RPMI7951 (cell line): Measurements from ENCODE around the gene SNX9. TPM values are rescaled to one million over a fixed set of nuclear protein-coding genes. Genes with fewer than 3 reads are reported as not detected.
"Not testable (repeated sequence)": the region's sequence is repeated elsewhere in the genome, so short reads cannot be mapped to it uniquely, and the experiment has no call there.

Experiments used
- DNase-seq: peaks from one replicate; pipeline ENCODE4 v3.0.0-alpha.2; 2012; ENCODE audit warnings: low read depth
- total RNA-seq: library from RNA; depleted of rRNA; stranded (reverse); fragments of >200 nt; shearing (Covaris generic); gene quantifications from 2 replicates; pipeline ENCODE4 v1.2.3, GENCODE V29; 2014

The SNX9 gene
- total RNA-seq, 1 experiment from 2014 or later = 36.8 TPM

DNA sequence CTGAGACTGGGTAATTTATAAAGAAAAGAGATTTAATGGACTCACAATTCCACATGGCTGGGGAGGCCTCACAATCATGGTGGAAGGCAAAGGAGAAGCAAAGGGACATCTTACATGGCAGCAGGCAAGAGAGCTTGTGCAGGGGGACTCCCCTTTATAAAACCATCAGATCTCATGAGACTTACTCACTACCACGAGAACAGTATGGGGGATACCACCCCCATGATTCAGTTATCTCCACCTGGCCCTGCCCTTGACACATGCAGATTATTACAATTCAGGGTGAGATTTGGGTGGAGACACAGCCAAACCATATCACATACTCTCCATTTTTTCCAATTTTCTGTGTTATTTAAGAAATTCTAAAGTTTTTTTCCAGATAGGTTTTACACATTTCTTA lies 35.6 kb downstream of the SNX9 start:
- not testable (repeated sequence) for DNase-seq

DNA sequence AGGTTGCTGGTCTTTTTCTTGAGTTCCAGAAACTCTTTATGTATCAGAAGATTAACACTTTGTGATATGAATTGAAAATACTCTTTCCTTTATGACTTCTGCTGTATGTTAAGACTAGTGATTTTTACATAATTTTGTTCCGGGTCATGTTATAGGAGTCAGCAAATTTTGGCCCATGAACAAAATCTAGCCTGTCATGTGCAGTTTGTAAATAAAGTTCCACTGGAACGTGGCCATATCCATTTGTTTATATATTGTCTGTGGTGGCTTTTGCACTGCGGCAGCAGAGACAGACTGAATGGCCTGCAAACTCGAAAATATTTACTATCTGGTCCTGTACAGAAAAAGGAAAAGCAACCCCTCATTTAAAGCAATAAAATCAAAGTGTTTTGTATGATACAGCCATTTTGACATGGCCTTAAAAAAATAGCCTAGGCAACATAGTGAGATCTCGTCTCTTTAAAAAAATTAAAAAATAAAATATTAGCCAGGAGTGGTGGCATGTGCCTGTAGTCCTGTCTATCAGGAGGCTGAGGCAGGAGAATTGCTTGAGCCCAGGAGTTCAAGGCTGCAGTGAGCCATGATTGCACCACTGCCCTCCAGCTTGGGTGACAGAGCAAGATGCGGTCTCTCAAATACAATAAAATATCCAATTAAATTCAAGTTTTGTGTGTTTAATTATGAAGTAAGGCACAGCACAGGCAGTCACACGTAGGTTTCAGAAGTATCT lies 36.9 kb downstream of the SNX9 start:
- no peak for DNase-seq

DNA sequence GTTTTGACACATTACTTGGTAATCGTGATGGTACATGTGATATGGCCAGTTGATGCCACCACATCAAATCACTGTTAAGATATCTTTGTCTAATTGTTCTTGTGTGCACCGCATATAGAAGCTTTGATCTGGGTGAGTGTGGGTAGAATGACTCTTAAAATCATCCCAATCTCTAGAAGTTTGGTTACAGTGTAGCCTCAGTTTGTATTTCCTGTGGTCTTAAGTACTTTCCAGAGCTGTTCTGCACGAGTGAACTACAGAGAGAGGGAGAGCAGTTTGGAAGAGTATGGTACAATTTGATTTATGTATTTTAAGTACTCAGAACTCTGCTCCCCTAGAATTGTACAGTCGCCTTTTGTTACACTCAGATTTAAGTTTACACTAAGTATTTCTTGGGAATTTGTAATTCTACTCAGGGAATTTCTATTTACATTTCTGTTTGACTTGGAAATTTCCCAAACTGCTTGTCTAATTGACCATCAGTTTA lies 37.5 kb downstream of the SNX9 start:
- peak; percentile 27 for DNase-seq

DNA sequence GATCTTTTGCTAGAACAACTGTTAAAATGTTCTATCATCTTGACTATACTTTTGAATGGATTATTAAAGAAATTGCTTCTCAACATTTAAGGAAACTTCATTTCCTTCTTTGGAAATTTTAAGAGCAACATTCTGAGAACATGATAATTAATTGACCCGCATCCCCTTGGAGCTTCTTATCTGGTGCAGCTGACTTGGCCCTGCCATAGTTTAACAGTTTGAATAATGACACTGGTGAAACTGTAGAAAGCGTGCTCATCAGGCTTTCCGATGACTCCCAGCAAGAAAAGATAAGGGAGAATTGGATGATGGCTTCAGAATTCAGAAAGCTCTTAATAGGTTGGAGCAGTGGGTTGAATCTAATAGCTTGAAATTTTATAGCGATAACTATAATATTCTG lies 38.1 kb downstream of the SNX9 start:
- no peak for DNase-seq

DNA sequence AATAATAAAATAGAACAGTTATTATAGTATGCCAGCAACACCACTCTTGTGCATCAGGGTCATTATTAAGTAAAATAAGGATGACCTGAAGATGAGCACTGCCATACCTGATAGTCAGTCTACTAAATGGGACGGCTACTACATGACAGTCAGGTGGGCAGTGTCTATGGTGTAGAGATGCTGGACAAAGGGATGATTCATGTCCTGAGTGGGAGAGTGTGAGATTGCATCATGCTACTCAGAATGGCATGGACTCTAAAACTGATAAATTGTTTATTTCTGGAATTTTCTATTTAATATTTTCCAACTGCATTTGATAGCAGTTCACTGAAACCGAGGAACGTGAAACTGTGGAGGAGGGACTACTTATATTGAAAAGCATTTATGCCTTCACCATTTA lies 38.8 kb downstream of the SNX9 start:
- peak; percentile 47 for DNase-seq

DNA sequence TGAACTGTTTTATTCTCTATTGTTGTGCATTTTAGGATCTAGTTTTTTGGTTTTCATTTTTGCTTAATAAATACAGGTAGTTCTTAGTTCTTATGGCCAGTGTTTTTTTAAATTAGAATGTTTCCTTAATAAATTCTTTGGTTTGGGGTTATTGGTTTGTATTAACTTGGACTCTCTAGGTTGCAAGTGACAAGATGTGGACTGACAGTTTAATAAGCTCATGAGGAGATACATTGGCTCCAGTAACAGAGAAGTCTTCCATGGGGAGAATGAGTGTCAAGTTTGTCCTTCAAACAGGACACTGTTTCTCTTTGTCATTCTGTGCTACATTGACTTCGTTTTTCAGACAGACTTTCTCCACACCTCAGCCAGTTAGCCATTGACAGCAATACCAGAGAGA lies 39.7 kb downstream of the SNX9 start:
- DNase-seq = no peak

DNA sequence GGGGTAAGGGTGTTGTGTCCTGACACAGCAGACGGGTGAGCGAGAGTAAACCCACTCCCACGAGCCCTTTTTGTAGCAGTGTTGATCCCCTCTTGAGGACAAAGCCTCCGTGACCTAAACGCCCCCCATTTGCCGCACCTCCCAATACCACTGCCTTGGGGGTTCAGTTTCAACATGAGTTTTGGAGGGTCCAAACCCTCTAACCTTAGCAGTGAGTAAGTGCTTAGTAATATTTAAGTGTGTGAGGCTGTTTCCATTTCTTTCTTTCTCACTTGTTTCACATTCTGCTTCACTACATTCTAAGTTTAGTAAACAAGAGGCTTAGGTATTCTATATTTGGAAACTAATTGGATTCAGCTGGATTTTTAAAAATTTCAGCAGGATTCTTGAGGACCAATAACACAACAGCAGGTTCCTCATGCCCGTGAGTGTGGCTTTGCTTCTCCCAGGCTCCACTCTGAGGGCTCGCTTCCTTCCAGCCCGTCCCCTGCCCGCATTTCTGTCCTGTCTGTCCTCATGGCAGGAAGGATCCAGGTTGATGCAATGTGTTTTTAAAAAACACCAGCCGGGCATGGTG lies 41.2 kb downstream of the SNX9 start:
- no peak for DNase-seq

DNA sequence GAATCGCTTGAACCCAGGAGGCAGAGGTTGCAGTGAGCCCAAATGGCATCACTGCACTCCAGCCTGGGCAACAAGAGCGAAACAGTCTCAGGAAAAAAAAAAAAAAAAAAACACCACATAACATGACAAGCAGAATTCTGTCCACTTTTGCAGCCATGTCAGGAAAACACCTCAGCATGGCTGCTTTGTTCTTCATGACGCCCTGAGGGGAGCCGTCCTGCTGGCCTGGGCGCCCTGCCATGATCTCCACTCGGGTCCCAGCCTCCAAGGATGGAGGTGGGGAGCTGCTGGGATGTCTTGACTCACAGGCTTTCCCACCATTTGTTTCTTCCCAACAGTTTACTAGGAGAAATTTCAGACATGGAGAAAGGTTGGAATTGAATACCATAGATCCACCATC lies 42.2 kb downstream of the SNX9 start:
- DNase-seq = peak; percentile 78

DNA sequence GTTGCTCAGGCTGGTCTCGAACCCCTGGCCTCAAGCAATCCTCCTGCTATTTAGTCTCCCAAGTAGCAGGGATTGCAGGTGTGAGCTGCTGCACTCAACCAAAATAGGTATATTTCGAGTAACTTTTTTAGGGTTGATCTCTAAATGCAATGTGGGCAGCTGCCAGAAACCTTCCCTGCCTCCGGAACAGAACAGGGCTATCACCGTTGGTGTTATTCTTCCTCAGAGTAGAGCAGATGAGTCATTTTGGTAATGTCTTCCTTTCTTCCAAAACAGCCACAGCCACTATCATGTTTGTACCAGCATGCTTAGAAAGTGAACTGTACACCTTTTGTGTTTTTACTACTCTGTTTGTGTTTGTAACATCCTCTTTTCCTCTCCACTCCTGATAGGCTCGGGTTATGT lies 44.1 kb downstream of the SNX9 start:
- peak; percentile 68 for DNase-seq

DNA sequence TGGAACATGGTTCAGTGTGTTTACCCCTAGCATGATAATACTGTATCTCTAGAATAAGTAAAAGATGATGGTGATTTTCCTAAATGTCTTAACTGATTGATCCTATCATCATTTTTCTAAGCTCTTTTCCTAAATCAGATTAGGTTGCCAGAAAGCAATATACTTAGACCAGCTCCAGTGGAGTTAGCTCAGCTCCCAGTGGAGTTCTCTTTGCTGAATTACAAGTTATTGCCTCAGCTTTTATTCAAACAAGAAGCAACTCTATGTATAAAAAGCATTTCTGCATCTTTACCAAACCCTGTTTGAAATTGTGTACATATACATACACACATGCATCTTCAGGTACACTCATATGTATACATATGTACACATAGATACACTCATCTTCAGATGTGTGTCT lies 44.9 kb downstream of the SNX9 start:
- DNase-seq = no peak

DNA sequence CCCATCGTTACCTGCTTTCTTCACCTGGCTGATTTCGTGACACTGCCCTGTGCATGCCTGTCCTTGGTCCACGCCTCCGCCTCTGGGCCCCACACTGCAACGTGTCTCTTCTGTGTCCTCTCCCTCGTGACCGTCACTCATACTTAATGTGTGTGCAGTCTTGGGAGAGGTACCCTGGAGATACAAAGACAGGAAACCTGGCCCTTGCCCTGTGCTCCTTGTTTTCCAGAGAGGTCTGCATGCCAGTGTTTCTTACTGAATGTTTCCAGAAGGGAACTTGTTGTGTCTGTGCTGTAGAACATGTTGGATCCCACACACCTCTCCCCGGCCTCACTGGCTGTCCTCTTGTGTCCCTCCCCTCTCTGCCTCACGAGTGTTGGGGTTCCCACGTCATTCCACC lies 45.8 kb downstream of the SNX9 start:
- DNase-seq = no peak

DNA sequence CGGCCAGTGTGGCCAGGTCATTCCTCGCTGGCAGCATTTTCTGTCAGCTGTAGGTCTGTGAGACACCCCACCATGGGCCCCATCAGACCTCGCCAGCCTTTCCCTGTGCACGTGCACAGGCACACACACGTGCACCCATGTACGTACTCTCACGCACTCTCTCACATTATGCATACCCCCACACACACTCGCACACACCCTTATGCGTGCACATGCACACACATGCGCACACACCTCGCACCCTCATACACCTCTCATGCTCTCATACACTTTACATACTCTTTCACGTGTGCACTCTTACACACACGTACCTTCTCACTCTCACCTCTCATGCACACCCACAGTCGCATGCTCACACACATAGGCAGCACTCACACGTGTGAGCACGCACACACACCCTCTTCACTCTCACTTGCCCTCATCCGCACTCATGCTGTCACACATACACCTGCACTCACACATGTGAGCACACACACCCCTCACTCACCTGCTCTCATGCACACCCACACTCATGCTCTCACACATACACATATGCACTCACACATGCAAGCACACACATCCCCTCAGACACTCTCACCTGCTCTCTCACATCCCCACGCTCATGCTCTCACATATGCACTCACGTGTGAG lies 46.7 kb downstream of the SNX9 start:
- DNase-seq = no peak

DNA sequence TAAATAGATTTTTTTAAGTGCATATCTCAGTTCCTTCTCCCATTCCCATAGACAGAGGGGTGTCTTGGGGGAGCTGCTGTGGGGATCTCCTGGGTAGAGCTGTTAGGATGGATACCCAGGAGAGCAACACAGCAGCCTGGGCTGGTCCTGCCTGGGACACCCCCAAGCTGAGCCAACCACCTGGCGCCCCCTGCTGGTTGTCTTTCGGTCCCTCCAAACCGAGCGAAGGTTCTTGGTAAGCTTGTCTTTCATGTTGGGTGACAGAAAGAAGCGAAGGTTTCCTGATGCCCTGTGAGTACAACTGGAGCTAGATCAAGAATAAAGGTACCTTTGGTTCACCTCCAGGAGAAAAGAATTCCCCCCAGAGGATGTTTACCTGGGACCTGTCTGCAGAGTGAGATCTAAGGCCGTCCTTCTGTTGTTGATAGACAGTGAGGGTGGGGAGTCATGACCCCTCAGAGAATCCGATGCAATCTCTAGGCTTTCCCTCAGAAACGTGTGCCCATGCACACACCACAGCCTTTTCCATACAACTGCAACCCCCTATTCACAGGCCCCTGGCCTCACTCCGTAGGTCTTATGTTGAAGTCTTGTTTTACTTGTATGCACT lies 50.8 kb downstream of the SNX9 start:
- DNase-seq = peak; percentile 58

DNA sequence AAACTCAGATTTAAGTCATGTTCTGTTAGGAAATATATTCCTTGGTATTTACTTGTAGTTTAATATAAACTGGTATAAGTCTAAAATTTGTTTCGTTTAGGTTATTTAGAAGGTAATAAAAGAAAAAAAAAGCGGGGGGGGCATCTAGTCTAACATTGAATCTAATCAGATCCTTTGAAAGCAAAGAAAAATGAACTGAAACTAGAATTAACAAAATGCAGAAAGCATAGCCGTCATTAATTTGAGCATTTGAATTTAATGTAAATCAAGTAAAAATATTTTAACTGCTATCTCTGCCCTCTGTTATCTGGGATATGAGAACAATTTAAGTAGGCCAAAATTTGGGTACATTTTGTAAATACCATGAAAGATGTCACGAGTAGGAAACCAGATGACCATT lies 54.1 kb downstream of the SNX9 start:
- no peak for DNase-seq

DNA sequence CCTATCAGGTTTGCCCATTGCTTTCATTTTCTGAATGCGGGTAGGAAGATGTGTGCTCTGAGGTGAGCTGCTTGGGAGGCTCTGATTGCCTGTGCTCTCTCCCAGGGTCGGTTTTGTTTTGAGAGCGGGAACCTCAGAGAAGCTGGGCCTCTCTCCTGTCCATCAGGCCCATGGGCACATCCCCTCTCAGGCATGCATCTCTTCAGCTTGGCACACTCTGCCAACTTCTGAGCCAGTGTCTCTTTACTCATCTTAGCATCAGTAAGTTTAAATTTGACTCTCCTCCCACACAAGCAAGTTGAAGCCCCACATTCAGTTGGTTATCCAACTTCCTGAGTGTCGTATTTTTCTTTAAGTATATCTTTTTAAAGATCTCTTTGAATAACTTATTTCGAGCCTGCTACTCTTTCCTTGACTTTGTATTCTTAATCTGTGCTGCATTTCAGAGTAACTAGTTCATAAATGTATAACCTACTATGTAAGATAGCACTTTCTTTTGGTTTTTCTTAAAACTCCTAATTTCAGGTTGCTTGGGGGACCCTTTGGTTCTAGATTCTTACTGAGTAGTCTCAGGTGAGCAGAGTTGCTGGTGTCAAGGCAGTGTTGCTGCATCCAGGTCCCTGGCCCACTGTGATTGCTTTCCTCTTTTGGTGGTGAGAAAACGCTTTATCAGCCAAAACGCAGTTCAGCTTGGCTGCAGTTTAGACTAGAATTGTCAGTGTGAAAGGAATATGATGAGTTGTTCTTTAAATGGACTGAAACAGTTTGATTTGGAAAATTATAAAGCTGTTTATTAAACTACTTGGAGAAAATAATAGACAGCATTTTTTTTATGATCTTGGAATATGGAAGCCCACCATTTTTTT lies 54.8 kb downstream of the SNX9 start:
- DNase-seq = no peak

DNA sequence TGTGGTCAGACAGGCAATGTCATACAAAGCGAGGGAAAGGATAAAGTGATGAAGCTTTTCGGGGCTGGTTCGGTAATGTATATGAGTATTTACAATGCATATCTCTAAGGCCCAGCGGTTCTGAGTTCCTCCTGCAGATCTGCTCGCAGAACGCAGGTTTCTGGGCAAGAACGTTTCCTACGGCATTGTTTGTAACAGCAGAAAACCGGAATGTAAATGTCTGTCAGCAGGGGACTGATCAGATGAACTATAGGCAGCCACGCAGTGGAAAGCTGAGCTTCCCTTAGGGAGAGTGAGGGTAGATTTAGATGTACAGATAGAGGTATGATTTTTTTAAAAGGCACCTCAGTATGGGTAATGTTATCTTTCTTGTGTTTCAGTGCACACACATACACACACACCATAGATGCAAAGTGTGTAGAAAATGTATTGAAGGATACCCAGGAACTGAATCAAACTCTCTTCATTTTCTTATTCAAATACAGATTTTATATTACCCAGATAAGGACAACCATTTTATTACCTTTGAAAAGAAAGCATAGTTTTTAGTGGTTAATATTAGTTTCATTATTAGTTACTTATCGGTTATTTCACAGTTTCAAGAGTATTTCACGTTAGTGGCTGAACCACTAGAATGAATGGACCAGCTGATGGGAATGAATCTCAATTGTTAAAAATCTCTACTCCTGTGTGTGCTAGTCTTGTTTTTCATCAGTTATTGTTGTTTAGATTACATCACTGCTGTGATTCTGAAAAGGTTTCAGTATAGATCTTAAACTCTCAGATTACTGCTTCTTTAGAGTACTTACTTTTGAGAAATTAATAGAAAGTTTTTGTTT lies 56.2 kb downstream of the SNX9 start:
- no peak for DNase-seq

DNA sequence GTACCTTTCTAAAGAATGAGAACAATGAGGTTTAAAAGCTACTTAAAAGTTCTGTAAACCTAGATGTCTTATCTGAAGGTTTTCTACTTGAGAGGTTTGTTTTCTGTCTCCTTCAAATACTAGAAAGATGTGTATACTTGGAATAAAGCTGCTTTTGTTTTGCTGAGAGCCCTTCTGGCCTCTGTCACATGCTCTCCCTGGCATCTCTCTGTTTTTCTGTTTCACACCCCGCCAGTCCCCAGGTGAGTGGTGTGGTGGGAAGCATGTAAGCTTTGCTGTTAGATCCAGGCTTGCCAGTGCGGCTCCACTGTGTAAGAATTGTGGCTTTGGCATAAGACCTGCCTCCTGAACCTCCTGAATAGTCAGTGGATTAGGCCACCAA lies 56.8 kb downstream of the SNX9 start:
- DNase-seq = no peak

DNA sequence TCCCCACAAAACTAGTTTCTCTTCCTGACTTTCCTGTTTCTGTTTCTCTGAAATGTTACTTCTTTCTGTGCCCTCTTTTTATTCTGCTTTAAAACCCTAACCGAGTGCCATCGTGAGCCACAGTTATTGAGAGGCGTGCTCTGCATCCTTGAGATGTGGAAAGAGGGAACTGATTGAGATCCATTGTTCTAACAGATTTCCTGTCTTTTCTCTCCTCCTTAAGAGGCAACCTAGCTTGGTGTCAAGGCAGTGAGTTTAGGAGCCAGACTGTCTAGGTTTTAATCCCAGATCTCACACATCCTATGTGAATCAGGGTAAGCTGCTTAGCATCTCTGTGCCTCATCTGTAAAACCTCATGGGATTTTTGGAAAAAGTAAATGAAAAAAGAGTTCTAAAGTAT lies 57.5 kb downstream of the SNX9 start:
- DNase-seq = no peak

DNA sequence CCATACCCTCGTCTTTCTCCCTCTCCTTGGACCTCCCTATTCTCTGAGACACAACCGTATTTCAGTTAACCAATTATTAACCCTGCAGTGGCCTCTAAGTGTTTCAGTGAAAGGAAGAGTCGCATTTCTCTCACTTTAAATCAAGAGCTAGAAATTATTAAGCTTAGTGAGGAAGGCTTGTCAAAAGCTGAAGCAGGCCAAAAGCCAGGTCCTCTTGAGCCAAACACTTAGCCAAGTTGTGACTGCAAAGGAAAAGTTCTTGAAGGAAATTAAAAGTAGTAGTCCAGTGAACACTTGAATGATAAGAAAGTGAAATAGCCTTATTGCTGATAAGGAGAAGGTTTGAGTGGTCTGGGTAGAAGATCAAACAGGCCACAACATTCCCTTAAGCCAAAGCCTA lies 58.3 kb downstream of the SNX9 start:
- no peak for DNase-seq

DNA sequence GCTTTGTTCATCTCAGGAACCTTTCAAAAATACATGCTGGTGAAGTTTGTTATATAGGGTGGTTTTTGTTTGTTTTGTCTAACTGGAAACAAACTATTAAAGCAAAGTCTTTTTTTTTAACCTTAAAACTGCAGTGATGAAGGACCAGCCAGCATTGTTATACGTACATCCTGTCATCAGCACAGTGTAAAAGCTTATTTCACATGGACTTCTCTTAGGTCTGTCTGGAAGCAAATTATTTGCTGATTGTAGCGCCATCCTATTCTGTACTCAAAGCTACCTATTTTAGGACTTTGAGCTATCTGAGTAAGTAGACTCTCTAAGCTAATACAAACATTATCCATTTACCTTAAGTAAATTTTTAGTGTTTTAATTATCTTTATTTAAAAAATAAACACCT lies 61.7 kb downstream of the SNX9 start:
- DNase-seq = no peak

DNA sequence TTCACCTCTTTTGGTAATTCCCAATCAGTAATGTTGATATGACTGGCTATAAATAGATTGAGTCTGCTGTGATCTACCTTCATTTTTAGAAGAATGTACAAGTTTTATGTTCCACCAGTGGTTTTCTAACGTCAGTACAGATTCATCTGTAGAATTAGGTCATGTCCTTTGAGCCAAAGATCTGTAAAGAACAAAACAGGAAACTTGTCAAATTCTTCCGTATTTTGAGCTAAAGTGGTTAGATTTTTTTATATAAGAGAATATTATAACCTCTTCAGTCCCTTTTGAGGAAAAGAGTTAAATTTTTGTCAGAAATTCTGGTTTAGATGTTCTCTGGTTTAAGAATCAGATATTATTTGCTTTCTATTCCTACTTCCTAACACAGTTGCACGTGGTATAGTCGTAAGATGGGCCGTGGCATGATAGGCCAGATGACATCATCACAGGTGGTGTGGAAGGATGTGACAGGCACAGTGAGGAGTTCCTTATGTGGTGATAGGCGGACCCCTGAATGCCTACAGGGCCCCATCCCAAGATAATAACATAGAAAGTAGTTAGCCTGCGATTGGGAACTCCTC lies 62.3 kb downstream of the SNX9 start:
- DNase-seq = no peak
